KMS-11 (cell line): ENCODE data around the gene EGFL8.

Experiments used
- H2AFZ ChIP-seq: fragments of 200-600 bp; sonication (generic); 2 replicates; pipeline ENCODE4 v1.6.1; 2016; ENCODE audit warnings: antibody characterized with exemption, mixed run types, low read depth
- H3K27ac ChIP-seq: fragments of 200-600 bp; sonication (generic); 2 replicates; pipeline ENCODE4 v1.6.1; 2016; ENCODE audit warnings: mild to moderate bottlenecking, mixed run types
- H3K27me3 ChIP-seq: fragments of 200-600 bp; sonication (generic); 2 replicates; pipeline ENCODE4 v1.6.1; 2017; ENCODE audit warnings: mild to moderate bottlenecking, low read depth, mixed run types, moderate library complexity; ENCODE audit not compliant: insufficient read depth
- H3K36me3 ChIP-seq: fragments of 200-600 bp; sonication (generic); 2 replicates; pipeline ENCODE4 v1.6.1; 2017; ENCODE audit warnings: mild to moderate bottlenecking, mixed run types; ENCODE audit not compliant: insufficient read depth
- H3K4me1 ChIP-seq: fragments of 200-600 bp; sonication (generic); 2 replicates; pipeline ENCODE4 v1.6.1; 2016; ENCODE audit warnings: mild to moderate bottlenecking, low read depth, mixed run types; ENCODE audit not compliant: poor library complexity, severe bottlenecking
- H3K4me2 ChIP-seq: fragments of 200-600 bp; sonication (generic); 2 replicates; pipeline ENCODE4 v1.7.0; 2016; ENCODE audit warnings: mild to moderate bottlenecking, mixed run types
- H3K4me3 ChIP-seq: fragments of 200-600 bp; sonication (generic); IDR thresholded peaks from 2 replicates; pipeline ENCODE4 v1.6.1; 2017; ENCODE audit warnings: low read depth, low read length, mixed read lengths; ENCODE audit not compliant: insufficient read depth
- H3K79me2 ChIP-seq: fragments of 200-600 bp; sonication (generic); 2 replicates; pipeline ENCODE4 v1.6.1; 2016; ENCODE audit warnings: low read depth, mixed run types; ENCODE audit not compliant: insufficient read depth
- H3K9ac ChIP-seq: fragments of 200-600 bp; sonication (generic); 2 replicates; pipeline ENCODE4 v1.6.1; 2016; ENCODE audit warnings: mild to moderate bottlenecking, mixed run types
- H4K20me1 ChIP-seq: fragments of 200-600 bp; sonication (generic); 2 replicates; pipeline ENCODE4 v1.6.1; 2016; ENCODE audit warnings: mild to moderate bottlenecking, mixed run types; ENCODE audit not compliant: insufficient read depth
- CTCF ChIP-seq: fragments of 200-600 bp; sonication (generic); conservative IDR thresholded peaks from 2 replicates; pipeline ENCODE4 v1.6.1; 2017; ENCODE audit warnings: low read depth, mild to moderate bottlenecking, antibody characterized with exemption, low read length, moderate library complexity, mixed read lengths

Gene EGFL8

DNA sequence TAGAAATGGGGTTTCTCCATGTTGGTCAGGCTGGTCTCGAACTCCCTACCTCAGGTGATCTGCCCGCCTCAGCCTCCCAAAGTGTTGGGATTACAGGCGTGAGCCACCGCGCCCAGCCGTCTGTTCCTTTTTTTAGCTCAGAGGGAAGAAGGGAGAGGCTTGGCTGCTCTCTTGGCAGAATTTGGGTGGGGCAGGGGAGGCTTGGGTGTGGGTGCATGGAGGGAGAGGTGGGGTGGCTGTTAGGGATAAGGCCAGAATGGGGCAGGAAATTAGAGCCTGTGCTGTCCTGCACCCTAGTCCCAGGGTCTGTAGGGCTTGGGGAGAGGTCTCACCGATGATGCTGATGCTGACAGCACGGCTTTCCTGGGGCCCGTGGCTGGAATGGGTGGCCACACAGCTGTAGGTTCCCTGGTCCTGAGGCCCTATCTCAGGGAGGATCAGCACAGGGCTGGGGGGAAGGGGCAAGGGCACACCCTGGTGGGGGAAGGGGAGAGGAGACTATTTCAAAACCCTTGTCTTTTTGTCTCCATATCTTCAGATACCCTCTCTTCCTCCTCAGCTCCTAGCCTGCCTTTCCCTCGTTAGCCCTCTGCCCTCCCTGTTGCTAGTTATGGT lies 17.6 kb downstream of the EGFL8 start:
- H4K20me1 ChIP-seq: no peaks in the 10 kb centered on the region
- H3K79me2 ChIP-seq: no peaks in the 10 kb centered on the region
- no peak overlapping the region for H3K27ac ChIP-seq
- H3K36me3 ChIP-seq: no peaks in the 10 kb centered on the region
- TF ChIP-seq CTCF: no peak
- H3K4me3 ChIP-seq: no peak overlapping the region
- H3K9ac ChIP-seq: no peak overlapping the region
- no peak overlapping the region for H3K4me2 ChIP-seq
- H3K4me1 ChIP-seq: peaks cover 7% of the 10 kb centered on the region
- no peaks in the 10 kb centered on the region for H3K27me3 ChIP-seq
- no peak overlapping the region for H2AFZ ChIP-seq

DNA sequence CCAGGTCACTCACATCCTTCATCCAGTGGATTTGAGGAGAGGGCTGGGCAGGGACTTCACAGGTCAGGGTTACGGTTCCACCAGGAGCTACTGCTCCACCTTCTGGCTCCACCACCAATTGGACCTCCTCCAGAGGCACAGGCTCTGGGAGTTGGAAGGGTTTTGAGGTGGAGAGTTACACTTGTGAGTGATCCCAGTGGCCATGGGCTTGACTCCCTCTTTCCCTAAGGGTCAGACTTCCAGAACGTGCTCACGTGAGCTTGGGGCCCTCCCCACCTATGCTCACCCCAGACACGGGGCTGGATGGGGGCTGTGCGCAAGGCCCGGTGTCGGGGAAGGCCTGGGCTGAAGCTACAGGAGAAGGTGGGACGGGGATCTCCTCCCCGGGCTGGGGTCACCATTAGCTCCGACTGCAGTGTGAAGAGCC lies 18.2 kb downstream of the EGFL8 start:
- no peaks in the 10 kb centered on the region for H3K79me2 ChIP-seq
- TF ChIP-seq CTCF: no peak
- H2AFZ ChIP-seq: no peak overlapping the region

DNA sequence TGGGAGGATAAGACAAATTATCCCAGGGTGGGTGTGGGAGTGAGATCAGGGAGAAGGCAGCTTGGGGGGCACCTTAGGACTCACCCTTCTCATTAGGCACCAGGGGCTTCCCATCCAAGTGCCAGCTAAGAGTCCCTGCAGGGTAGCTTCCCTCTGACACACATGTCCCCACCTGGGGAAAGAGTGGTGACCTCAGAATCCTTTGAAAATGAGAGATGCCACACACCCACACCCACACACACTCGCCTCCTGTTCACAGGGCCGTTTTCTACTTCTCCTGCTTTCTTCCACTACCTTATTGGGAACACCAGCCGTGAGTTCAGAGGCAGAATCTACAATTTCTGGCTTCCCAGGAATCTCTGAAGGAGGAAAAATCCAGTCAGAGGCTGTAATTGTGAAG lies 18.6 kb downstream of the EGFL8 start:
- Histone ChIP-seq H2AFZ (no peak overlapping the region), H4K20me1 (no peaks in the 10 kb centered on the region), H3K4me2 (no peak overlapping the region), H3K27me3 (no peaks in the 10 kb centered on the region), H3K9ac (no peak overlapping the region), H3K79me2 (no peaks in the 10 kb centered on the region), H3K4me3 (no peak overlapping the region), H3K36me3 (no peaks in the 10 kb centered on the region), H3K4me1 (peaks cover 6% of the 10 kb centered on the region), H3K27ac (no peak overlapping the region)
- no peak for TF ChIP-seq CTCF

More for the DNA sequence above, 18.2 kb downstream of the EGFL8 start:
- no peaks in the 10 kb centered on the region for H3K27me3 ChIP-seq
- no peak overlapping the region for H3K9ac ChIP-seq
- no peaks in the 10 kb centered on the region for H3K36me3 ChIP-seq
- no peak overlapping the region for H3K4me3 ChIP-seq
- no peaks in the 10 kb centered on the region for H4K20me1 ChIP-seq
- peaks cover 6% of the 10 kb centered on the region for H3K4me1 ChIP-seq
- H3K27ac ChIP-seq: no peak overlapping the region
- H3K4me2 ChIP-seq: no peak overlapping the region

GRCh38 chr6:32183483-32184083 lies 19.2 kb downstream of the EGFL8 start:
- Histone ChIP-seq H3K4me1 (peaks cover 8% of the 10 kb centered on the region), H3K27me3 (no peaks in the 10 kb centered on the region), H3K9ac (no peak overlapping the region), H3K4me2 (no peak overlapping the region), H3K27ac (no peak overlapping the region), H3K4me3 (no peak overlapping the region), H2AFZ (no peak overlapping the region), H4K20me1 (no peaks in the 10 kb centered on the region), H3K79me2 (peaks cover 2% of the 10 kb centered on the region; the same call in 1 of the 2 replicates), H3K36me3 (no peaks in the 10 kb centered on the region)
- no peak for TF ChIP-seq CTCF
